NCI-H128 (cell line): ENCODE measurements around the gene COL9A2.

Experiments used
- DNase-seq: peaks from one replicate; lab custom pipeline; 2025; ENCODE audit not compliant: unreplicated experiment; lab: John Stamatoyannopoulos, UW

COL9A2 gene

GRCh38 chr1:40303790-40304189 lies 13.3 kb downstream of the COL9A2 start:
- no peak for DNase-seq

DNA sequence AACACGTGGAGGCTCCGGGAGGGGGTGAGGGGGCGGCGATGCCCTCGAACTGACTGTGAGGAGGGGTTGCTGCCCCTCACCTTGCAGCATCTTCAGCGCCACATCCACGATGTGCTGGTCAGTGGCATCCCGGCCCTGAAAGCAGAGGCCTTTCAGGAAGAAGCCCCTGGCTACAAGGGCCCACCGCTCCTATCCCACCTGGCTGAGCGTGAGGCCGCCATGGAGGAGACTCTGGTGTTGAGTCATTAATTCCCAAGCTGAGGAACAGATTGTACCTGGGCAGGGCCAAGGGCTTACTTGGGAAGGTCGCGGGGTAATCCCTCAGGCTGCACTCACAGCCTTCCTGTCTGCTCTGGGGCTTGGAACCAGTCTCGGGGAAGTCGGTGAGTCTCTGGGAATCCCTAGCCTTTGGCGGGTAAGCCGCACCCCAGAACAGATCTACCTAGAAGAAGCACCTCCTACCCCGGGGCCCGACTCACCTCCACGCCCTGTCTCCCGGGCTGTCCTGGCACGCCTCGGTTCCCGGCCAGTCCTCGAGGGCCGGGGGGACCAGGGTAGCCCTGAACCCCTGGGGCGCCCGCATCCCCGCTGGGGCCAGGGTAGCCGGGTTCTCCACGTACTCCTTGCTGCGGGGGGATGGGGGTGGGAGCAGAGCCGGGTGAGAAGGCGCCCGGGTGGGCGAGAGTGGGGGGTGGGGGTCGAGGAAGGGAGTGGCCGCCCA lies 13.9 kb downstream of the COL9A2 start:
- no peak for DNase-seq

- no peak for DNase-seq
Measured at GRCh38 chr1:40302475-40302874, 14.6 kb downstream of the COL9A2 start.

DNA sequence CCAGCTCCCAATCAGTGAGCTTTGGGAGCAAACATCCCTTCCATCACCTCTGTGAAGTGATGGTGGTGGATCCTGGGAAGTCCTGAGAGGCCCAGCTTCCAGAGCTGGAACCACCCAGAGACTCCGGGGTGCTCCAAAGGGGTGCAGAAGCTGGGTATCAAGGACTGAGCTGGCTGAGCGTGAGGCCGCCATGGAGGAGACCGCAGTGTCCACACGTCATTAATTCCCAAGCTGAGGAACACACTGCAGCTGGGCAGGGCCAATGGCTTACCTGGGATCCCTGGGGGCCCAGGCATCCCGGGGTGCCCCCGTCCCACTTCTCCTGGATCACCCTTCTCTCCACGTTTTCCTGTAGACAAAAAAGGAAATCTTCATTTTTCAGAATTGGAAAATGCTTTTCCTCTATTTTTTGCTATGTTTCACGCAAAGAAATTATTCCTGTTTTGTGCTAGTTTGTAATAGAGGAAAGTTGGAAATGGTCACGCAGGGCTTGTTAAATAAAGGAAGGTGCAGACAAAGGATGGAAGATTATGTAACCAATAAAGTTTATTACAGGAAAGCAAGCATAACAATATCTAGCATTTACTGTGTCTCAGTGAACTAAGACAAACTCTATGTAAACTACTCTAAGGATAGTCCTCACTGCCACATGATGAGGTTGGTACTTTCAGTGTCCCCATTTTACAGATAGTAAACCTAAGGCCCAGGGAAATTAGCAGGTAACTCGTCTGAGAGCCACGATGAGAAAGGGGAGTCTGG lies 15.4 kb downstream of the COL9A2 start:
- no peak for DNase-seq

DNA sequence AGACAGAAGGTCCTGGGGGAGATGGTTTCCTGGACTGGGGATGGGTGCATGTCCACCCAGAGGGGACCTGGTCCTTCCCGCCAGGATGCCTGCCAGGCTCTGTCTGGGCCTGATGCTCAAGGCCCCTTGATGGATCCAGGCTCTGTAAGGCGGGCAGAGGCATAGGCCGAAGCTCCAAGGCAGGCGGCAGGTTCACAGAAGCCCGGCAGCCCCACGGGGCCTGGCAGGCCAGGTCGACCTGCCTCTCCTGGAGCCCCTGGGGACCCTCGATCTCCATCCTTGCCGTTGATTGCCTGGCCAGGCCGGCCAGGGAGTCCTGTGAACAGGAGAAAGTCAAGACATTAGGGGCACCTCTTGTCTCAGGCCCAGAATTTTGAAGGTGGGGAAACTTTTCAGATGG lies 16.0 kb downstream of the COL9A2 start:
- DNase-seq = no peak

- DNase-seq = no peak
Measured at GRCh38 chr1:40300651-40301050, 16.4 kb downstream of the COL9A2 start.

DNA sequence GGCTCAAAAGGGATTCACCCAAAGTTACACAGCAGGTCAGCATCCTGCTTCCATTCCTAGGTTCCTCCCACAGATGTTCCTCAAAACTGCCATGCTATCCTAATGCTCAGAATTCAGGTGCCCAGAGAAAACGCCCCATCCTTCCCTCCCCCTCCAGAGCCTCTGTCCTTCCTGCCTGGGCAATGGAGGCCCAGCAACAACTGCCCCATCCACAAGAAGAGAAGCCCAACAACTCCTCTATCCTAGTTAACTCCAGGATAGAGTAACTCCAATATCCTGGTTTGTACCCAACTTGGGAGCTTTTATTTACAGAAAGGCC lies 16.9 kb downstream of the COL9A2 start:
- DNase-seq = no peak

GRCh38 chr1:40299366-40300248 lies 17.5 kb downstream of the COL9A2 start:
- DNase-seq = no peak

DNA sequence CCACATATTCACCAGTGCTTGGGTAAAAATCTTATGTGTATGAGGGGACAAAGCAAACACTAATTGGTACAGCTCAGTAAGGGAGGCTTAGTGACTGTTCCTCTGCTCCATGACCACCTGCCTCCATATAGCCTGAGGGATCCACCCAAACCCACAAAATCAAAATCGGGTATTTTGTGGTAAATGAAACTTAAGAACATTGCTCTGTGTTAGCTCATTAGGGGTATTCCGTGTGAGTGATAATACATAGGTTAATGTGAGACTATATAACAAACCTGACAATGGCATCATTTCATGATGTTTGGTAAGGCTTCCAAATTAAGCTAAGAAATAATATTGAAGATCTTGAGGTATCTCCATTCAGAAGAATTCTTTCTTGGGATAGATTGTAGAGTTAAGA lies 25.8 kb downstream of the COL9A2 start:
- DNase-seq = no peak

DNA sequence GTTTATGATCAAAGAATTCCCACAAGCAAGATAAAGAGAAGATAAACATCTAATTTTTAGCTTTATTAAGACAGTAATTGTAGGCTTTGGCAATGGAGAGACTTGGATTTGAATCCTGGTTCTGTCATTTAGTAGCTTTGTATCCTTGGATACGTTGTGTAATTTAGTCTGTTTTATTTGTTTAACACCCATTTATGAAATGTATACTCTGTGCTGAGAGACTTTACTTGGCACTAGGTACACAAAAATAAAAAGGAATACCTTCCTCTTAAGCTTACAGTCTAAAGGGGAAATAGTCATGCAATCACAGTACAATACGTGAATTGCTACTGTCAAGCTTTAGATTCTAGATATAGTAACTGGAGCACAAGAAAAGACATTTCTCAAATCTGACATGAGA lies 35.2 kb downstream of the COL9A2 start:
- DNase-seq = no peak

DNA sequence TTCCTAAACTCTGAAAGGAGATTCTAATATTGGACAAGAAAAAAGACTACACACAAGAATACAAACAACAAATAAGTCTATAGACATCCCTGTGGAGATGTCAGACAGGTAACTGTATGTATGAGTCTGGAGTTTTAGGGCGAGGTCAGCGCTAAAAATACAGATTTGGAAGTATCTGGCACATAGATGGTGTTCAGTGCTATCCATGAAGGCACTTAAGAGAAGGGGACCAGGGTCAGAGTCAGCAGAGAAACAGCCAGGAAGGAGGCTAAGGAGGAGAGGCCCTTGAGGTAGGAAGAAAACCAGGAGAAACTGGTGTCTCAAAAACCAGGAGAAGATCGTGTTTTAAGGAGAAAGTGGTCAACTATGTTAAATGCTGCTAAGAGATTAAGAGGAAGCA lies 41.0 kb downstream of the COL9A2 start:
- no peak for DNase-seq

GRCh38 chr1:40274331-40274730 lies 42.8 kb downstream of the COL9A2 start:
- DNase-seq = no peak

GRCh38 chr1:40273547-40274166 lies 43.4 kb downstream of the COL9A2 start:
- no peak for DNase-seq

DNA sequence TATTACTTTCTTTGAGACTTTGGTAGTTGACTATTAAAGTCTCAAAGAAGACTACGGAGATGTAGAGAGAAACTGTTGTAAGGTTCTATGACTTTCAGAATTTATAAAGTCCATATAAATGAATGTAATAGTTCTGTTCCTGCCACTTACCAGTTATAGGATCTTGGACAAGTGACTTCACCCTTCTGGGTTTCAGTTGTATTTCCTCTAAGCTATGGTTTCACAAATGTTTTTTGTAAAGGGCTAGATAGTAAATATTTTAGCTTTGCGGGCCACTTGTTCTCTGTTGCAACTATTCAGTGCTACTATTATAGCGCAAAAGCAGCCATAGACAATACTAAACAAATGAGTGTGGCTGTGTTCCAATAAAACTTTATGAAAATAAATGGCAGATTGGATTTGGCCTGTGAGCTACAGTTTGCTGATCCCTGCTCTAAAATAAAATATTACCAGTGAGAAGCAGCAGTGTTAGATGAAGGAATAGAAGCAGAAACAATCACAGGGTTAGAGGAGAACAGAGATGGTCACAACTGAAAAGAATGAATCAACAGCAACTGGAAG lies 44.4 kb downstream of the COL9A2 start:
- no peak for DNase-seq

GRCh38 chr1:40270152-40270834 lies 46.8 kb downstream of the COL9A2 start:
- DNase-seq = no peak

GRCh38 chr1:40268211-40268610 lies 48.9 kb downstream of the COL9A2 start:
- no peak for DNase-seq

GRCh38 chr1:40267767-40268187 lies 49.3 kb downstream of the COL9A2 start:
- DNase-seq = no peak

- no peak for DNase-seq
Measured at GRCh38 chr1:40266786-40267535, 50.1 kb downstream of the COL9A2 start.

- DNase-seq = no peak
Measured at GRCh38 chr1:40265919-40266318, 51.2 kb downstream of the COL9A2 start.

GRCh38 chr1:40265298-40265697 lies 51.8 kb downstream of the COL9A2 start:
- no peak for DNase-seq
